HCT116 (cell line): ENCODE results near the gene THADA. TPM values are rescaled to one million over a fixed set of nuclear protein-coding genes. Genes with fewer than 3 reads are reported as not detected.

Source experiments
- ATAC-seq: fragments of 200-7000 bp; cut with Tn5 transposase; 2 replicates; pipeline ENCODE4 v1.9.1; 2020; ENCODE audit warnings: mild to moderate bottlenecking, moderate library complexity
- BruUV-seq: library from RNA; stranded (reverse); fragments of 400-500 nt; replicated peaks from 2 replicates; lab custom pipeline; 2021; lab: Mats Ljungman, UMichigan
- CTCF ChIA-PET: fragments of 300-600 bp; sonication (Branson Sonifier 250); formaldehyde crosslinking; loops from one replicate; lab custom pipeline; 2021; ENCODE audit warnings: antibody characterized with exemption; lab: Charles Lee
- POLR2A ChIA-PET: fragments of 300-600, 350-600 bp; sonication (Branson Sonifier 250); formaldehyde crosslinking; loops from one replicate; lab custom pipeline; 2021; ENCODE audit warnings: antibody characterized with exemption; lab: Charles Lee
- RAD21 ChIA-PET, 2 experiments: fragments of 300-600 bp; sonication (Branson Sonifier 250); formaldehyde crosslinking; loops; one replicate each; lab custom pipeline; 2023; ENCODE audit warnings: low total read pairs in 2 of 2; ENCODE audit not compliant: uncharacterized antibody in 2 of 2, unreplicated experiment in 2 of 2, low non-redundant PET in 1 of 2; lab: Charles Lee
- DNase-seq: peaks from one replicate; pipeline ENCODE4 v3.0.0-alpha.2; 2010; ENCODE audit warnings: low read depth, low spot score
- H2AFZ ChIP-seq: fragments of 200-600 bp; shearing (Covaris generic), sonication (generic); 2 replicates; pipeline ENCODE4 v1.6.1; 2017; ENCODE audit warnings: low read depth, mixed run types, mixed read lengths, antibody characterized with exemption, low read length; ENCODE audit not compliant: poor library complexity, severe bottlenecking
- H3K27ac ChIP-seq: 2 replicates; pipeline ENCODE4 v1.5.1; 2012; ENCODE audit warnings: low read depth, low read length
- H3K27me3 ChIP-seq: fragments of 200-600 bp; sonication (generic); 2 replicates; pipeline ENCODE4 v1.6.1; 2016; ENCODE audit warnings: mixed run types, low read length, mixed read lengths; ENCODE audit not compliant: insufficient read depth
- H3K36me3 ChIP-seq, 2 experiments: fragments of 200-500 bp in 1 of 2; fragments of 200-600 bp in 1 of 2; sonication (Bioruptor generic) in 1 of 2; sonication (generic) in 1 of 2; 2 replicates each; pipeline versions ENCODE4 v1.5.1 to v1.6.1; 2014 to 2016; ENCODE audit warnings: low read length in 2 of 2, inconsistent platforms in 1 of 2, mixed read lengths in 1 of 2, mixed run types in 1 of 2; ENCODE audit not compliant: insufficient read depth in 2 of 2, control insufficient read depth in 1 of 2
- H3K4me1 ChIP-seq, 2 experiments: fragments of 200-600 bp in 1 of 2; sonication (generic) in 1 of 2; 2 replicates each; pipeline versions ENCODE4 v1.5.1 to v1.6.1; 2012 to 2017; ENCODE audit warnings: low read length in 2 of 2, inconsistent platforms in 1 of 2, mild to moderate bottlenecking in 1 of 2, mixed read lengths in 1 of 2, mixed run types in 1 of 2, moderate library complexity in 1 of 2; ENCODE audit not compliant: insufficient read depth in 2 of 2, control insufficient read depth in 1 of 2
- H3K4me2 ChIP-seq: fragments of 200-600 bp; sonication (generic); 2 replicates; pipeline ENCODE4 v1.6.1; 2017; ENCODE audit warnings: mixed run types, low read length, mixed read lengths
- H3K4me3 ChIP-seq, 2 experiments: fragments of 200-600 bp in 1 of 2; sonication (generic) in 1 of 2; replicated peaks in 1 of 2; 2 replicates each; pipeline ENCODE4 v1.5.1; 2011 to 2016; ENCODE audit warnings: low read length in 2 of 2, control low read depth in 1 of 2, low read depth in 1 of 2, mild to moderate bottlenecking in 1 of 2, mixed read lengths in 1 of 2, mixed run types in 1 of 2
- H3K79me2 ChIP-seq: fragments of 200-600 bp; sonication (generic); 2 replicates; pipeline ENCODE4 v1.6.1; 2017; ENCODE audit warnings: mild to moderate bottlenecking, mixed run types, low read length, moderate library complexity, mixed read lengths; ENCODE audit not compliant: insufficient read depth
- H3K9ac ChIP-seq: fragments of 200-600 bp; sonication (generic); 2 replicates; pipeline ENCODE4 v1.6.1; 2016; ENCODE audit warnings: low read length, mixed read lengths
- H3K9me2 ChIP-seq: fragments of 200-600 bp; sonication (generic), shearing (Covaris generic); 2 replicates; pipeline ENCODE4 v1.6.1; 2017; ENCODE audit warnings: mixed run types, mild to moderate bottlenecking, moderate library complexity; ENCODE audit not compliant: insufficient read depth
- H3K9me3 ChIP-seq, 2 experiments: fragments of 200-500 bp in 1 of 2; fragments of 200-600 bp in 1 of 2; sonication (Bioruptor generic) in 1 of 2; sonication (generic) in 1 of 2; 2 replicates each; pipeline ENCODE4 v1.6.1; 2014 to 2017; ENCODE audit warnings: low read length in 2 of 2, mixed read lengths in 2 of 2, inconsistent platforms in 1 of 2, low read depth in 1 of 2, mild to moderate bottlenecking in 1 of 2, mixed run types in 1 of 2, moderate library complexity in 1 of 2; ENCODE audit not compliant: control insufficient read depth in 1 of 2, insufficient read depth in 1 of 2
- H4K20me1 ChIP-seq: fragments of 200-600 bp; sonication (generic), shearing (Covaris generic); 2 replicates; pipeline ENCODE4 v1.6.1; 2017; ENCODE audit warnings: mixed run types, mild to moderate bottlenecking, moderate library complexity; ENCODE audit not compliant: insufficient read depth
- CBX3 ChIP-seq: IDR thresholded peaks from 2 replicates; pipeline ENCODE4 v1.6.1; 2012; ENCODE audit warnings: low read depth
- EGR1 ChIP-seq: IDR thresholded peaks from 2 replicates; pipeline ENCODE4 v1.6.1; 2012; ENCODE audit warnings: low read depth
- ELF1 ChIP-seq: IDR thresholded peaks from 2 replicates; pipeline ENCODE4 v1.6.1; 2012; ENCODE audit warnings: low read depth, borderline replicate concordance
- EZH2 ChIP-seq: fragments of 200-600 bp; sonication (generic); IDR thresholded peaks from 2 replicates; pipeline ENCODE4 v1.6.1; 2017; ENCODE audit warnings: antibody characterized with exemption, mixed run types
- EZH2phosphoT487 ChIP-seq: fragments of 200-600 bp; IDR thresholded peaks from 2 replicates; pipeline ENCODE4 v1.6.1; 2018; ENCODE audit warnings: antibody characterized with exemption, borderline replicate concordance
- FOSL1 ChIP-seq: IDR thresholded peaks from 2 replicates; pipeline ENCODE4 v1.6.1; 2012; ENCODE audit warnings: low read depth
- JUND ChIP-seq: IDR thresholded peaks from 2 replicates; pipeline ENCODE4 v1.6.1; 2012
- POLR2AphosphoS5 ChIP-seq: IDR thresholded peaks from 2 replicates; pipeline ENCODE4 v1.6.1; 2011; ENCODE audit warnings: mild to moderate bottlenecking, low read depth, low read length, moderate library complexity
- SIN3A ChIP-seq: IDR thresholded peaks from 2 replicates; pipeline ENCODE4 v1.6.1; 2012; ENCODE audit warnings: low read depth
- SP1 ChIP-seq: IDR thresholded peaks from 2 replicates; pipeline ENCODE4 v1.6.1; 2012; ENCODE audit warnings: low read depth
- ZNF274 ChIP-seq: fragments of 200-500 bp; sonication (Bioruptor generic); IDR thresholded peaks from 2 replicates; pipeline ENCODE4 v1.6.1; 2014; ENCODE audit warnings: mild to moderate bottlenecking, low read depth, low read length, inconsistent platforms
- intact Hi-C: fragments of 100-400 bp; cut with micrococcal nuclease; formaldehyde crosslinking; loops from 2 replicates; pipeline ENCODE4 v1.10.0; 2022
- total RNA-seq: library from RNA; stranded (reverse); gene quantifications from one replicate; pipeline ENCODE4 v1.2.1, GENCODE V29; 2021; ENCODE audit not compliant: unreplicated experiment
- TF ChIP-seq, protein P1 (sequence below): IDR thresholded peaks from 2 replicates; pipeline ENCODE4 v1.6.1; 2012
- TF ChIP-seq, protein P2 (sequence below): IDR thresholded peaks from 2 replicates; pipeline ENCODE4 v1.6.1; 2012; ENCODE audit warnings: low read depth
- TF ChIP-seq, protein P3 (sequence below): IDR thresholded peaks from 2 replicates; pipeline ENCODE4 v1.6.1; 2011; ENCODE audit warnings: mild to moderate bottlenecking, low read length, moderate library complexity; ENCODE audit not compliant: insufficient replicate concordance; ENCODE audit errors: extremely low read depth

The THADA gene
- total RNA-seq, 1 experiment from 2014 or later, result 30.7 TPM

DNA sequence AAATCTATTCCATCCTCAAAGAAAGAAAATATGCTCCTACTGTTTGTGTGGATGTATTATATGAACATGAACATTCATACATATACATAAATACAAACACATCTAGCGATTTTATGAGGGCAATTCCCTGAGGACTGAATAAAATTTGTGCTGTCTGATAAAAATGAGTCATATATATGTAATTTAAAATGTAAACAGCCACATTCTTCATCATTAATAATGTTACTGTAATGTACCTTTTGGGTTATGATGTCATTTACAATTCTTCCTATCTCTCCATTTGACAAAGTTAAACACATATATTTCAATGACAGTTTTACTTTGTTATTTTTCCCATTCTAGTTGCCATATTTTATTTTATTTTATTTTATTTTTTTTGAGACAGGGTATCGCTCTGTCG, 278.2 kb downstream of the THADA start:
- no peaks in the 10 kb centered on the region for H3K9me2 ChIP-seq
- H3K4me2 ChIP-seq, result no peak overlapping the region
- H3K9ac ChIP-seq, result no peak overlapping the region
- H3K79me2 ChIP-seq, result no peaks in the 10 kb centered on the region
- no peak overlapping the region for H3K4me3 ChIP-seq
- POLR2A ChIA-PET, result no interaction called here
- H3K27me3 ChIP-seq, result no peaks in the 10 kb centered on the region
- ATAC-seq (no peak), DNase-seq (no peak)
- no peaks in the 10 kb centered on the region for H4K20me1 ChIP-seq
- no peak overlapping the region for H3K27ac ChIP-seq
- no peaks in the 10 kb centered on the region for H3K9me3 ChIP-seq
- CTCF ChIA-PET, result no interaction called here
- RAD21 ChIA-PET, result no interaction called here
- H2AFZ ChIP-seq, result no peak overlapping the region
- TF ChIP-seq EZH2, result no peak
- TF ChIP-seq, protein P1, sequence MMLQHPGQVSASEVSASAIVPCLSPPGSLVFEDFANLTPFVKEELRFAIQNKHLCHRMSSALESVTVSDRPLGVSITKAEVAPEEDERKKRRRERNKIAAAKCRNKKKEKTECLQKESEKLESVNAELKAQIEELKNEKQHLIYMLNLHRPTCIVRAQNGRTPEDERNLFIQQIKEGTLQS, result no peak
- no peak for TF ChIP-seq SIN3A
- TF ChIP-seq SP1, result no peak
- no peak for TF ChIP-seq POLR2AphosphoS5
- no peak for TF ChIP-seq ELF1
- no peak for TF ChIP-seq FOSL1
- TF ChIP-seq JUND, result no peak
- no peak for TF ChIP-seq CBX3
- TF ChIP-seq ZNF274, result no peak
- TF ChIP-seq EZH2phosphoT487, result no peak
- TF ChIP-seq, protein P2, sequence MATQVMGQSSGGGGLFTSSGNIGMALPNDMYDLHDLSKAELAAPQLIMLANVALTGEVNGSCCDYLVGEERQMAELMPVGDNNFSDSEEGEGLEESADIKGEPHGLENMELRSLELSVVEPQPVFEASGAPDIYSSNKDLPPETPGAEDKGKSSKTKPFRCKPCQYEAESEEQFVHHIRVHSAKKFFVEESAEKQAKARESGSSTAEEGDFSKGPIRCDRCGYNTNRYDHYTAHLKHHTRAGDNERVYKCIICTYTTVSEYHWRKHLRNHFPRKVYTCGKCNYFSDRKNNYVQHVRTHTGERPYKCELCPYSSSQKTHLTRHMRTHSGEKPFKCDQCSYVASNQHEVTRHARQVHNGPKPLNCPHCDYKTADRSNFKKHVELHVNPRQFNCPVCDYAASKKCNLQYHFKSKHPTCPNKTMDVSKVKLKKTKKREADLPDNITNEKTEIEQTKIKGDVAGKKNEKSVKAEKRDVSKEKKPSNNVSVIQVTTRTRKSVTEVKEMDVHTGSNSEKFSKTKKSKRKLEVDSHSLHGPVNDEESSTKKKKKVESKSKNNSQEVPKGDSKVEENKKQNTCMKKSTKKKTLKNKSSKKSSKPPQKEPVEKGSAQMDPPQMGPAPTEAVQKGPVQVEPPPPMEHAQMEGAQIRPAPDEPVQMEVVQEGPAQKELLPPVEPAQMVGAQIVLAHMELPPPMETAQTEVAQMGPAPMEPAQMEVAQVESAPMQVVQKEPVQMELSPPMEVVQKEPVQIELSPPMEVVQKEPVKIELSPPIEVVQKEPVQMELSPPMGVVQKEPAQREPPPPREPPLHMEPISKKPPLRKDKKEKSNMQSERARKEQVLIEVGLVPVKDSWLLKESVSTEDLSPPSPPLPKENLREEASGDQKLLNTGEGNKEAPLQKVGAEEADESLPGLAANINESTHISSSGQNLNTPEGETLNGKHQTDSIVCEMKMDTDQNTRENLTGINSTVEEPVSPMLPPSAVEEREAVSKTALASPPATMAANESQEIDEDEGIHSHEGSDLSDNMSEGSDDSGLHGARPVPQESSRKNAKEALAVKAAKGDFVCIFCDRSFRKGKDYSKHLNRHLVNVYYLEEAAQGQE, result no peak
- no peak for TF ChIP-seq EGR1
- TF ChIP-seq, protein P3, sequence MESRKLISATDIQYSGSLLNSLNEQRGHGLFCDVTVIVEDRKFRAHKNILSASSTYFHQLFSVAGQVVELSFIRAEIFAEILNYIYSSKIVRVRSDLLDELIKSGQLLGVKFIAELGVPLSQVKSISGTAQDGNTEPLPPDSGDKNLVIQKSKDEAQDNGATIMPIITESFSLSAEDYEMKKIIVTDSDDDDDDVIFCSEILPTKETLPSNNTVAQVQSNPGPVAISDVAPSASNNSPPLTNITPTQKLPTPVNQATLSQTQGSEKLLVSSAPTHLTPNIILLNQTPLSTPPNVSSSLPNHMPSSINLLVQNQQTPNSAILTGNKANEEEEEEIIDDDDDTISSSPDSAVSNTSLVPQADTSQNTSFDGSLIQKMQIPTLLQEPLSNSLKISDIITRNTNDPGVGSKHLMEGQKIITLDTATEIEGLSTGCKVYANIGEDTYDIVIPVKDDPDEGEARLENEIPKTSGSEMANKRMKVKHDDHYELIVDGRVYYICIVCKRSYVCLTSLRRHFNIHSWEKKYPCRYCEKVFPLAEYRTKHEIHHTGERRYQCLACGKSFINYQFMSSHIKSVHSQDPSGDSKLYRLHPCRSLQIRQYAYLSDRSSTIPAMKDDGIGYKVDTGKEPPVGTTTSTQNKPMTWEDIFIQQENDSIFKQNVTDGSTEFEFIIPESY, result no peak
- BruUV-seq, result no TSS peak
- peaks cover 11 to 45% of the 10 kb centered on the region in 2 experiments; a peak in 3 of 4 replicates for H3K4me1 ChIP-seq
- intact Hi-C loops, result no loop called here
- H3K36me3 ChIP-seq, result no peaks in the 10 kb centered on the region
